ENCODE results near the gene ENG. TPM values are rescaled to one million over a fixed set of nuclear protein-coding genes. Genes with fewer than 3 reads are reported as not detected.

ENG gene
- total RNA-seq, 6 experiments from 2014 or later: 27.4 to 90.1 (median 54.1) TPM

DNA sequence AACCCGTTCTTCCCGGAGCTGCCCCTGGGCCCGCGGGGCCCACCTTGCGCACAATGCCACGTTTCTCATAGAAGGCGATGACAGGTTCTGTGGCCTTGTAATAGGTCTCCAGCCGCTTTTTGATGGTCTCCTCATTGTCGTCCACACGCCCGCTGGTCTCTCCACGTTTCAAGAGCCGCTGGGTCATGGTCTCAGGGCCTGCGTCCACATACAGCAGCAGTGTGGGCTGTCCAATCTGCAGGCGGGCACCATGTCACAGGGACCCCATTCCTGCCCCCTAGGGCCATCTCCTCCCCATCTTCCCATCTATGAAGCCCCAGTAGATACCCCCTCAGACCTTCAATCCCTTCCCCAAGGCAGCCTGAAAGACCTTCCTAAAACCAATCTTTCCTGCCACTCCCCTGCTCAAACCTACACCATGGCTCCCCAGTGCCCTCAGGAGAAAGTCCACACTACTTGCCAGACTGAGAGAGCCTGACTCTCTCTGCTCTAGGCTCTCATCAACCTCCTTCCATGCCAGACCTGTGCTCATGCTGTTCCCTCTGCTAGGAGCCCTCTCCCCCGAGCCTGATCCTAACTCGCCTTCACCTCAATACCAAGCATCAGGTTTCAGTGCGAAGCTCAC is 13.9 kb upstream of the ENG start:
- Histone ChIP-seq H3K27me3 (no peaks in the 10 kb centered on the region), H3K4me3 (no peak overlapping the region), H3K36me3 (peaks cover 0 to 5% (median 2%) of the 10 kb centered on the region in 4 donors), H3K9me3 (no peaks in the 10 kb centered on the region), H3K4me1 (peaks cover 0 to 4% (median under 1%) of the 10 kb centered on the region in 4 donors), H3K27ac (no peak overlapping the region)
- WGBS (ENCODE audit: insufficient coverage, low coverage, low lambda C conversion rate, missing lambda C conversion rate): 89% methylated on average over 4 of the region's 18 CpGs
- DNase-seq (no peak), ATAC-seq (no peak)
- intact Hi-C loops (cut with DNase I): no loop called here
- TF ChIP-seq, protein P1, sequence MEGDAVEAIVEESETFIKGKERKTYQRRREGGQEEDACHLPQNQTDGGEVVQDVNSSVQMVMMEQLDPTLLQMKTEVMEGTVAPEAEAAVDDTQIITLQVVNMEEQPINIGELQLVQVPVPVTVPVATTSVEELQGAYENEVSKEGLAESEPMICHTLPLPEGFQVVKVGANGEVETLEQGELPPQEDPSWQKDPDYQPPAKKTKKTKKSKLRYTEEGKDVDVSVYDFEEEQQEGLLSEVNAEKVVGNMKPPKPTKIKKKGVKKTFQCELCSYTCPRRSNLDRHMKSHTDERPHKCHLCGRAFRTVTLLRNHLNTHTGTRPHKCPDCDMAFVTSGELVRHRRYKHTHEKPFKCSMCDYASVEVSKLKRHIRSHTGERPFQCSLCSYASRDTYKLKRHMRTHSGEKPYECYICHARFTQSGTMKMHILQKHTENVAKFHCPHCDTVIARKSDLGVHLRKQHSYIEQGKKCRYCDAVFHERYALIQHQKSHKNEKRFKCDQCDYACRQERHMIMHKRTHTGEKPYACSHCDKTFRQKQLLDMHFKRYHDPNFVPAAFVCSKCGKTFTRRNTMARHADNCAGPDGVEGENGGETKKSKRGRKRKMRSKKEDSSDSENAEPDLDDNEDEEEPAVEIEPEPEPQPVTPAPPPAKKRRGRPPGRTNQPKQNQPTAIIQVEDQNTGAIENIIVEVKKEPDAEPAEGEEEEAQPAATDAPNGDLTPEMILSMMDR (IDR thresholded peaks at IDR 0.05): no peak
- TF ChIP-seq POLR2A (IDR thresholded peaks at IDR 0.05): no peak

GRCh38 chr9:127867356-127868277 is 13.2 kb upstream of the ENG start:
- no peak for TF ChIP-seq POLR2A (IDR thresholded peaks at IDR 0.05)
- 63% methylated on average over 7 of the region's 30 CpGs for WGBS (ENCODE audit: insufficient coverage, low coverage, low lambda C conversion rate, missing lambda C conversion rate)

DNA sequence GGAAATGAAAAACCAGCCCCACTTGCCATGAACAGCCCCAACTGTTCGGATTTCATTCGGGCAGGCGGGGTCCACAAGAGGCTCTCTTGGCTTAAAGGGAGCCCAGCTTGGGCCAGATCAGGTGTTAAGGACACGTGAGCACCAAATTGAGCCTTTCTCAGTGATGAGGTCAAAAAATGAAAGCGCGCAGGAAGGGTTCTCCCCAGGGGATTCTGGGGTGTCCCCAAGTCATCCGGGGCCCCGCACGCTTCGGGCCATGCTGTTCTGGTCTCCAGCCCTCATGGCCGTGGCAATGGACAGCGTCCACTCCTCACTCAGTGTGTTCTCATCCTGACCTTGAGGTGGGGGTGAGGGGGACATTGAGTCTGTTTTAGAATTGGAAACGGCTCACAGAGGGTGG is 12.1 kb upstream of the ENG start:
- 93% methylated on average over 6 of the region's 13 CpGs for WGBS (ENCODE audit: insufficient coverage, low coverage, low lambda C conversion rate, missing lambda C conversion rate)
- intact Hi-C loops (cut with DNase I): no loop called here
- no peak overlapping the region for H3K27ac ChIP-seq
- peaks cover 0 to 5% (median 0%) of the 10 kb centered on the region in 4 donors for H3K36me3 ChIP-seq
- H3K4me1 ChIP-seq: peaks cover 0 to 4% (median 0%) of the 10 kb centered on the region in 4 donors
- TF ChIP-seq, protein P1 (IDR thresholded peaks at IDR 0.05): no peak
- TF ChIP-seq POLR2A (IDR thresholded peaks at IDR 0.05): no peak
- ATAC-seq (no peak), DNase-seq (no peak)
- H3K4me3 ChIP-seq: no peak overlapping the region
- no peaks in the 10 kb centered on the region for H3K27me3 ChIP-seq
- H3K9me3 ChIP-seq: no peaks in the 10 kb centered on the region

More at GRCh38 chr9:127867356-127868277, 13.2 kb upstream of the ENG start:
- ATAC-seq: peak; percentile 33 to 62 (median 43)
- Histone ChIP-seq H3K4me3 (no peak overlapping the region), H3K9me3 (no peaks in the 10 kb centered on the region), H3K27me3 (no peaks in the 10 kb centered on the region), H3K36me3 (peaks cover 0 to 5% (median under 1%) of the 10 kb centered on the region in 4 donors), H3K27ac (no peak overlapping the region), H3K4me1 (peaks cover 0 to 4% (median 0%) of the 10 kb centered on the region in 4 donors)
- peak in 1 of 3 donors; percentile 57 for DNase-seq
- intact Hi-C loops (cut with DNase I): no loop called here

GRCh38 chr9:127865645-127866464 is 11.4 kb upstream of the ENG start:
- Histone ChIP-seq H3K9me3 (no peaks in the 10 kb centered on the region), H3K4me3 (no peak overlapping the region), H3K27ac (no peak overlapping the region), H3K36me3 (peaks cover 0 to 5% (median 0%) of the 10 kb centered on the region in 4 donors), H3K4me1 (peaks cover 0 to 4% (median 0%) of the 10 kb centered on the region in 4 donors), H3K27me3 (no peaks in the 10 kb centered on the region)
- ATAC-seq (no peak), DNase-seq (no peak)
- 76% methylated on average over 17 of the region's 19 CpGs for WGBS (ENCODE audit: insufficient coverage, low coverage, low lambda C conversion rate, missing lambda C conversion rate)
- intact Hi-C loops (cut with DNase I): no loop called here
- TF ChIP-seq, protein P1 (IDR thresholded peaks at IDR 0.05): no peak
- TF ChIP-seq POLR2A (IDR thresholded peaks at IDR 0.05): no peak
